Astrocyte of the cerebellum (primary cell): Measurements from ENCODE around the gene RRM2.

Source experiments
- DNase-seq: peaks from one replicate; pipeline ENCODE4 v3.0.0-alpha.2; 2011; ENCODE audit warnings: low read depth
- H3K4me3 ChIP-seq: 2 replicates; pipeline ENCODE4 v1.5.1; 2011; ENCODE audit warnings: mild to moderate bottlenecking, low read depth, low read length, moderate library complexity
- in situ Hi-C: cut with HindIII; loops from 2 replicates; pipeline ENCODE4 v1.10.0; 2017; ENCODE audit warnings: low sequenced_read_pairs
- TF ChIP-seq, protein P1 (sequence below): IDR thresholded peaks from 2 replicates; pipeline ENCODE4 v1.5.1; 2012; ENCODE audit warnings: low read length, low read depth, moderate library complexity, mild to moderate bottlenecking; ENCODE audit errors: missing control alignments

RRM2 gene

DNA sequence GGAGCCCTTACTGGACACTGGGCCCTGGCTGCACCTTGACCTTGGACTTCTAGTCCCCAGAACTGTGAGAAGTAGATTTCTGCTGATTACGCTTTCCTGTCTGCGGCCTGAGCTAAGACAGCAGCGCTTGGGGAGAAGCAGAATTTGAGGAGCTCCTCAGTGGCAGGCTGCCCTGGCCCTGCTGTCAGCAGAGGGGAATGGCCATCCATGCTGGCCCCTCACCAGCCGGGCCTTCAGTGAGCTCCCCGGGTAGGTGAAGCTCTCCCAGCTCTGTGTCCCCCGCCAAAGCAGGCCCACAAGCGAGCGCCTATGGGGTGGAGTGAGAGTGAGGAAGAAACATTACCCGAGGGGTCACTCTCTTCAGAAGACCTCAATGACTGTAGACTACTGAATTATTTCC, 51.6 kb downstream of the RRM2 start:
- TF ChIP-seq, protein P1, sequence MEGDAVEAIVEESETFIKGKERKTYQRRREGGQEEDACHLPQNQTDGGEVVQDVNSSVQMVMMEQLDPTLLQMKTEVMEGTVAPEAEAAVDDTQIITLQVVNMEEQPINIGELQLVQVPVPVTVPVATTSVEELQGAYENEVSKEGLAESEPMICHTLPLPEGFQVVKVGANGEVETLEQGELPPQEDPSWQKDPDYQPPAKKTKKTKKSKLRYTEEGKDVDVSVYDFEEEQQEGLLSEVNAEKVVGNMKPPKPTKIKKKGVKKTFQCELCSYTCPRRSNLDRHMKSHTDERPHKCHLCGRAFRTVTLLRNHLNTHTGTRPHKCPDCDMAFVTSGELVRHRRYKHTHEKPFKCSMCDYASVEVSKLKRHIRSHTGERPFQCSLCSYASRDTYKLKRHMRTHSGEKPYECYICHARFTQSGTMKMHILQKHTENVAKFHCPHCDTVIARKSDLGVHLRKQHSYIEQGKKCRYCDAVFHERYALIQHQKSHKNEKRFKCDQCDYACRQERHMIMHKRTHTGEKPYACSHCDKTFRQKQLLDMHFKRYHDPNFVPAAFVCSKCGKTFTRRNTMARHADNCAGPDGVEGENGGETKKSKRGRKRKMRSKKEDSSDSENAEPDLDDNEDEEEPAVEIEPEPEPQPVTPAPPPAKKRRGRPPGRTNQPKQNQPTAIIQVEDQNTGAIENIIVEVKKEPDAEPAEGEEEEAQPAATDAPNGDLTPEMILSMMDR: no peak
- no peak overlapping the region for H3K4me3 ChIP-seq
- in situ Hi-C loops: no loop called here
- no peak for DNase-seq

DNA sequence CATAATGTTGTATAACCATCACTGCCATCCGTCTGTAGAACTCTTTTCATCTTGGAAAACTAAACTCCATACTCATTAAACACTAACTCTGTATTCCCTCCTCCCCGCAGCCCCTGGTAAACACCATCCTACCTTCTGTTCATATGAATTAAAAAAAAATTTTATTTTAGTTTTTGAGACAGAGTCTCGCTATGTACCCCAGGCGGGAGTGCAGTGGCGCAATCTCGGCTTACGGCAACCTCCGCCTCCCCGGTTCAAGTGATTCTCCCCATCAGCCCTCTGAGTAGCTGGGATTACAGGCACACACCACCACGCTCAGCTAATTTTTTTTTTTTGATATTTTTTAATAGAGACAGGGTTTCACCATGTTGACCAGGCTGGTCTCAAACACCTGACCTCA, 52.9 kb downstream of the RRM2 start:
- no peak for DNase-seq
- no peak overlapping the region for H3K4me3 ChIP-seq
- TF ChIP-seq, protein P1: no peak
- in situ Hi-C loops: no loop called here

- TF ChIP-seq, protein P1: no peak
- in situ Hi-C loops: no loop called here
- no peak overlapping the region for H3K4me3 ChIP-seq
- no peak for DNase-seq
Observed at GRCh38 chr2:10178751-10179150, 56.2 kb downstream of the RRM2 start.

- TF ChIP-seq, protein P1: no peak
- in situ Hi-C loops: no loop called here
- peak; percentile 65 for DNase-seq
- no peak overlapping the region for H3K4me3 ChIP-seq
Observed at GRCh38 chr2:10179422-10179821, 56.9 kb downstream of the RRM2 start.

DNA sequence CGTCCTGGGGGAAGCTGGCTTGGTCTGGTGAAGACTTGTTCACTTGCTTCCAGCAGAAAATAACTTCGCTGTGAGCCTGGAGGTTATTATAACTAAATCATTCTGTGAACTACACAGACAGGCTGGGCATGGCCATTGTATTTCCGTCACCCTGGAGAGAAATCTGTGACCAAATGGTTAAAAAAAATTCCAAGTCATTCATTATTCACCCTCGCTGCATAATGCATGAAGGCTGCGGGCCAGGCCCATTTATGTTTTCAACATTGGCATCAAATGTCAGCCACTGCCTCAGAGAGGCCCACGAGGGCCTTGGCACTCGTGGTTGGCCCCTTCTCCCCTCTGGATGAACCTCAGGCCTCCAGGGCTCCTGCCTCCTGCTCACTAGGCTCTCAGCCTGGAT, 57.7 kb downstream of the RRM2 start:
- in situ Hi-C loops: no loop called here
- DNase-seq: no peak
- TF ChIP-seq, protein P1: no peak
- no peak overlapping the region for H3K4me3 ChIP-seq
